ENCODE data around the gene ABCC3. TPM values are rescaled to one million over a fixed set of nuclear protein-coding genes. Genes with fewer than 3 reads are reported as not detected.

ABCC3 gene
- total and polyA plus RNA-seq, 2 donors (not counting 3 experiments of a cell fraction or from before 2014, with no cell fraction given): 1.1 to 2.6 TPM

- POLR2A ChIA-PET: no interaction called here
- Histone ChIP-seq H2AFZ (ENCODE audit: low read depth, low read length) (no peak overlapping the region), H4K20me1 (replicated peaks; ENCODE audit: control insufficient read depth, extremely low read depth, insufficient read depth, low read length) (no peaks in the 10 kb centered on the region), H3K4me3 (replicated peaks in 1 of 3; ENCODE audit: insufficient read depth in 1 of 3, low read depth in 1 of 3, low read length in 3 of 3) (no peak overlapping the region), H3K9me1 (replicated peaks; ENCODE audit: control insufficient read depth, extremely low read depth, insufficient read depth, low read length) (no peaks in the 10 kb centered on the region), H3K27ac (ENCODE audit: insufficient read depth, low read depth, low read length) (no peak overlapping the region), H3K9ac (replicated peaks; ENCODE audit: extremely low read depth, insufficient read depth, low read length) (no peak overlapping the region), H3K79me2 (ENCODE audit: control insufficient read depth, insufficient read depth, low read length) (no peaks in the 10 kb centered on the region), H3K27me3 (ENCODE audit: control insufficient read depth in 2 of 2, insufficient read depth in 2 of 2, low read length in 2 of 2) (peaks cover 2 to 3% of the 10 kb centered on the region in 2 experiments), H3K36me3 (ENCODE audit: control insufficient read depth in 2 of 2, extremely low read depth in 1 of 2, insufficient read depth in 2 of 2, low read length in 2 of 2) (no peaks in the 10 kb centered on the region), H3K9me3 (replicated peaks; ENCODE audit: control insufficient read depth, insufficient read depth, low read length) (no peaks in the 10 kb centered on the region), H3K4me1 (ENCODE audit: control insufficient read depth, extremely low read depth, insufficient read depth, low read length) (peaks cover 13% of the 10 kb centered on the region), H3K4me2 (ENCODE audit: insufficient read depth, low read length) (no peak overlapping the region)
- intact Hi-C loops (cut with micrococcal nuclease): loop anchor here (5.0 kb wide), 1 partner anchor 41 kb away; the partner anchor contains the start of gene CACNA1G
- TF ChIP-seq JUN (IDR thresholded peaks at IDR 0.05; ENCODE audit: borderline replicate concordance, insufficient read depth, insufficient read length, low read depth): no peak
- no peak for TF ChIP-seq MYC (IDR thresholded peaks at IDR 0.05; ENCODE audit: low read depth, low read length)
- TF ChIP-seq POLR2AphosphoS5 (IDR thresholded peaks at IDR 0.05; ENCODE audit: insufficient read depth, low read depth, low read length): no peak
- TF ChIP-seq FOS (IDR thresholded peaks at IDR 0.05; ENCODE audit: borderline replicate concordance, insufficient read depth, low read length): no peak
- TF ChIP-seq, protein P1, sequence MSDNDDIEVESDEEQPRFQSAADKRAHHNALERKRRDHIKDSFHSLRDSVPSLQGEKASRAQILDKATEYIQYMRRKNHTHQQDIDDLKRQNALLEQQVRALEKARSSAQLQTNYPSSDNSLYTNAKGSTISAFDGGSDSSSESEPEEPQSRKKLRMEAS (IDR thresholded peaks at IDR 0.05; ENCODE audit: insufficient read depth, insufficient read length): no peak
- TF ChIP-seq GATA2 (IDR thresholded peaks at IDR 0.05; ENCODE audit: insufficient read depth, insufficient read length, low read depth, low read length): no peak
- TF ChIP-seq EZH2 (IDR thresholded peaks at IDR 0.05; ENCODE audit: borderline replicate concordance, low read depth, low read length, severe bottlenecking): no peak
- TF ChIP-seq, protein P2, sequence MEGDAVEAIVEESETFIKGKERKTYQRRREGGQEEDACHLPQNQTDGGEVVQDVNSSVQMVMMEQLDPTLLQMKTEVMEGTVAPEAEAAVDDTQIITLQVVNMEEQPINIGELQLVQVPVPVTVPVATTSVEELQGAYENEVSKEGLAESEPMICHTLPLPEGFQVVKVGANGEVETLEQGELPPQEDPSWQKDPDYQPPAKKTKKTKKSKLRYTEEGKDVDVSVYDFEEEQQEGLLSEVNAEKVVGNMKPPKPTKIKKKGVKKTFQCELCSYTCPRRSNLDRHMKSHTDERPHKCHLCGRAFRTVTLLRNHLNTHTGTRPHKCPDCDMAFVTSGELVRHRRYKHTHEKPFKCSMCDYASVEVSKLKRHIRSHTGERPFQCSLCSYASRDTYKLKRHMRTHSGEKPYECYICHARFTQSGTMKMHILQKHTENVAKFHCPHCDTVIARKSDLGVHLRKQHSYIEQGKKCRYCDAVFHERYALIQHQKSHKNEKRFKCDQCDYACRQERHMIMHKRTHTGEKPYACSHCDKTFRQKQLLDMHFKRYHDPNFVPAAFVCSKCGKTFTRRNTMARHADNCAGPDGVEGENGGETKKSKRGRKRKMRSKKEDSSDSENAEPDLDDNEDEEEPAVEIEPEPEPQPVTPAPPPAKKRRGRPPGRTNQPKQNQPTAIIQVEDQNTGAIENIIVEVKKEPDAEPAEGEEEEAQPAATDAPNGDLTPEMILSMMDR (IDR thresholded peaks at IDR 0.05; ENCODE audit: extremely low read depth in 1 of 2, insufficient read depth in 1 of 2, low read depth in 1 of 2, low read length in 2 of 2): no peak
- no peak for TF ChIP-seq POLR2A (IDR thresholded peaks at IDR 0.05; ENCODE audit: low read depth, low read length)
- BruUV-seq (replicated peaks): no TSS peak
- no peak for FAIRE-seq
- DNase-seq (ENCODE audit: low read depth, low spot score): no peak
- dilution Hi-C loops (cut with MboI; ENCODE audit: extremely low pct_ligation_motif_present, low sequenced_read_pairs): no loop called here
- CTCF ChIA-PET: no interaction called here
These were observed 31.8 kb upstream of the ABCC3 start for GRCh38 chr17:50602836-50603235.

Measured in endothelial cell of umbilical vein (primary cell).